HEK293 (cell line): Measurements from ENCODE around the gene ZBTB20.

Experiments used
- FEZF1 ChIP-seq: fragments of 450-650 bp; formaldehyde crosslinking; IDR thresholded peaks from 2 replicates; pipeline ENCODE4 v1.5.1; 2016; ENCODE audit warnings: missing biosample characterization, missing genetic modification characterization
- ZNF16 ChIP-seq: fragments of 450-650 bp; formaldehyde crosslinking; IDR thresholded peaks from 2 replicates; pipeline ENCODE4 v1.5.1; 2016; ENCODE audit warnings: low read depth, missing biosample characterization, missing genetic modification characterization
- ZNF660 ChIP-seq: fragments of 450-650 bp; IDR thresholded peaks from 2 replicates; pipeline ENCODE4 v1.5.1; 2018; ENCODE audit warnings: missing biosample characterization, mild to moderate bottlenecking, missing genetic modification characterization
- TF ChIP-seq, protein P1 (sequence below): fragments of 450-650 bp; formaldehyde crosslinking; IDR thresholded peaks from 2 replicates; pipeline ENCODE4 v1.5.1; 2016; ENCODE audit warnings: missing biosample characterization, missing genetic modification characterization
- TF ChIP-seq, protein P2 (sequence below): fragments of 450-650 bp; formaldehyde crosslinking; IDR thresholded peaks from 2 replicates; pipeline ENCODE4 v1.5.1; 2016; ENCODE audit warnings: missing biosample characterization, missing genetic modification characterization

DNA sequence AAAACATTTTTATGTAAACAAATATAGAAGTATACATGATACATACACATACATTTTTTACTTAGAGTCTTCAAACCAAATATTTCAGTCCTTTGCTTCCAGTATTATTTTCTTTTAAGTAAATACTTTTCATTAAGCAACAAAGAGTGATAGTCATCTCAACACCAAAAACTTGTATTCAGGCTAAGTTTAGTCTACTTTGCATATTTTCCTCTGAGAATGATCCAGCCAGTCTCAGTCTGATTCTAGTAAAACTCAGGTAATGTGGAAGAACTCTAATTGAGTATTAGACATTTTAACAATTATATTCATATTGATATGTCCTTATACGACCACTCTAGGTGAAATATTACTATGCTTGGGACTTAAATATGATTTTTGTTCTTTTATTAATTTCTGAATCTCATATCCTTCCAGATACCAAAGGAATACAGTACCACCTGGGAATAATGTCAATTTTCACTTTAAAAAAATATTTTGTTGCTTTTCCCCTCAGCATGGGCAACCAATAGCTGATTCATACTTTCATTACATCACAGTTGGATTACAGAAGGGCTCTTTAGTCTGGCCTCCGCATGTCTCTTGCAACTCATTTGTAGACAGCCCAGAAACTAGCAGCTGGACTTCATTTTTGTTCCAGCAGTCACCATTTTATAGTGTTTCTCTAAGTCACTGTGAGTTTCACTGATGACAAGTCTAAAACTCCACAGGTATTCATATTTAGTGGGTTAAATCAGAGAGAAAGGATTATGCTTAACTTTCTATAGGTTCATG is 390.4 kb downstream of the ZBTB20 start:
- TF ChIP-seq, protein P1, sequence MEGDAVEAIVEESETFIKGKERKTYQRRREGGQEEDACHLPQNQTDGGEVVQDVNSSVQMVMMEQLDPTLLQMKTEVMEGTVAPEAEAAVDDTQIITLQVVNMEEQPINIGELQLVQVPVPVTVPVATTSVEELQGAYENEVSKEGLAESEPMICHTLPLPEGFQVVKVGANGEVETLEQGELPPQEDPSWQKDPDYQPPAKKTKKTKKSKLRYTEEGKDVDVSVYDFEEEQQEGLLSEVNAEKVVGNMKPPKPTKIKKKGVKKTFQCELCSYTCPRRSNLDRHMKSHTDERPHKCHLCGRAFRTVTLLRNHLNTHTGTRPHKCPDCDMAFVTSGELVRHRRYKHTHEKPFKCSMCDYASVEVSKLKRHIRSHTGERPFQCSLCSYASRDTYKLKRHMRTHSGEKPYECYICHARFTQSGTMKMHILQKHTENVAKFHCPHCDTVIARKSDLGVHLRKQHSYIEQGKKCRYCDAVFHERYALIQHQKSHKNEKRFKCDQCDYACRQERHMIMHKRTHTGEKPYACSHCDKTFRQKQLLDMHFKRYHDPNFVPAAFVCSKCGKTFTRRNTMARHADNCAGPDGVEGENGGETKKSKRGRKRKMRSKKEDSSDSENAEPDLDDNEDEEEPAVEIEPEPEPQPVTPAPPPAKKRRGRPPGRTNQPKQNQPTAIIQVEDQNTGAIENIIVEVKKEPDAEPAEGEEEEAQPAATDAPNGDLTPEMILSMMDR (tag by site-specific recombination): no peak
- TF ChIP-seq, protein P2, sequence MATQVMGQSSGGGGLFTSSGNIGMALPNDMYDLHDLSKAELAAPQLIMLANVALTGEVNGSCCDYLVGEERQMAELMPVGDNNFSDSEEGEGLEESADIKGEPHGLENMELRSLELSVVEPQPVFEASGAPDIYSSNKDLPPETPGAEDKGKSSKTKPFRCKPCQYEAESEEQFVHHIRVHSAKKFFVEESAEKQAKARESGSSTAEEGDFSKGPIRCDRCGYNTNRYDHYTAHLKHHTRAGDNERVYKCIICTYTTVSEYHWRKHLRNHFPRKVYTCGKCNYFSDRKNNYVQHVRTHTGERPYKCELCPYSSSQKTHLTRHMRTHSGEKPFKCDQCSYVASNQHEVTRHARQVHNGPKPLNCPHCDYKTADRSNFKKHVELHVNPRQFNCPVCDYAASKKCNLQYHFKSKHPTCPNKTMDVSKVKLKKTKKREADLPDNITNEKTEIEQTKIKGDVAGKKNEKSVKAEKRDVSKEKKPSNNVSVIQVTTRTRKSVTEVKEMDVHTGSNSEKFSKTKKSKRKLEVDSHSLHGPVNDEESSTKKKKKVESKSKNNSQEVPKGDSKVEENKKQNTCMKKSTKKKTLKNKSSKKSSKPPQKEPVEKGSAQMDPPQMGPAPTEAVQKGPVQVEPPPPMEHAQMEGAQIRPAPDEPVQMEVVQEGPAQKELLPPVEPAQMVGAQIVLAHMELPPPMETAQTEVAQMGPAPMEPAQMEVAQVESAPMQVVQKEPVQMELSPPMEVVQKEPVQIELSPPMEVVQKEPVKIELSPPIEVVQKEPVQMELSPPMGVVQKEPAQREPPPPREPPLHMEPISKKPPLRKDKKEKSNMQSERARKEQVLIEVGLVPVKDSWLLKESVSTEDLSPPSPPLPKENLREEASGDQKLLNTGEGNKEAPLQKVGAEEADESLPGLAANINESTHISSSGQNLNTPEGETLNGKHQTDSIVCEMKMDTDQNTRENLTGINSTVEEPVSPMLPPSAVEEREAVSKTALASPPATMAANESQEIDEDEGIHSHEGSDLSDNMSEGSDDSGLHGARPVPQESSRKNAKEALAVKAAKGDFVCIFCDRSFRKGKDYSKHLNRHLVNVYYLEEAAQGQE (tag by site-specific recombination): no peak
- TF ChIP-seq ZNF660 (tag by site-specific recombination) (no peak), FEZF1 (no peak), ZNF16 (tag by site-specific recombination) (no peak)
